HEK293T (cell line): ENCODE measurements around the gene IREB2.

Source experiments
- CTCF ChIA-PET: fragments of 350-600 bp; formaldehyde crosslinking; extraction: SDS; loops from one replicate; lab custom pipeline; 2021; ENCODE audit warnings: antibody characterized with exemption, inconsistent platforms; lab: Yijun Ruan, JAX
- POLR2A ChIA-PET: fragments of 350-600 bp; formaldehyde crosslinking; extraction: SDS; loops from one replicate; lab custom pipeline; 2020; ENCODE audit warnings: antibody characterized with exemption, inconsistent platforms; lab: Yijun Ruan, JAX
- DNase-seq: peaks from one replicate; pipeline ENCODE4 v3.0.0; 2012; ENCODE audit warnings: mixed read lengths; ENCODE audit errors: extremely low spot score
- ARNT ChIP-seq: fragments of 450-650 bp; IDR thresholded peaks from 2 replicates; pipeline ENCODE4 v1.6.1; 2017; ENCODE audit warnings: mild to moderate bottlenecking
- BHLHE40 ChIP-seq: fragments of 450-650 bp; IDR thresholded peaks from 2 replicates; pipeline ENCODE4 v1.6.1; 2016; ENCODE audit warnings: mild to moderate bottlenecking, moderate library complexity, borderline replicate concordance
- CTBP1 ChIP-seq: fragments of 450-650 bp; IDR thresholded peaks from 2 replicates; pipeline ENCODE4 v1.6.1; 2016; ENCODE audit warnings: borderline replicate concordance
- ELF4 ChIP-seq: fragments of 450-650 bp; IDR thresholded peaks from 2 replicates; pipeline ENCODE4 v1.6.1; 2017; ENCODE audit warnings: antibody characterized with exemption
- FOXA1 ChIP-seq: fragments of 450-650 bp; IDR thresholded peaks from 2 replicates; pipeline ENCODE4 v1.6.1; 2016; ENCODE audit warnings: mild to moderate bottlenecking
- FOXK2 ChIP-seq: fragments of 450-650 bp; IDR thresholded peaks from 2 replicates; pipeline ENCODE4 v1.6.1; 2016; ENCODE audit warnings: mild to moderate bottlenecking
- FOXM1 ChIP-seq: fragments of 450-650 bp; IDR thresholded peaks from 2 replicates; pipeline ENCODE4 v1.6.1; 2017; ENCODE audit warnings: mild to moderate bottlenecking, borderline replicate concordance
- HDGF ChIP-seq: fragments of 450-650 bp; IDR thresholded peaks from 2 replicates; pipeline ENCODE4 v1.6.1; 2017; ENCODE audit warnings: antibody characterized with exemption, borderline replicate concordance
- L3MBTL2 ChIP-seq: fragments of 450-650 bp; conservative IDR thresholded peaks from 2 replicates; pipeline ENCODE4 v1.6.1; 2016; ENCODE audit warnings: mild to moderate bottlenecking
- LEF1 ChIP-seq: fragments of 450-650 bp; IDR thresholded peaks from 2 replicates; pipeline ENCODE4 v1.6.1; 2017; ENCODE audit warnings: mild to moderate bottlenecking, borderline replicate concordance
- NFRKB ChIP-seq: fragments of 450-650 bp; IDR thresholded peaks from 2 replicates; pipeline ENCODE4 v1.6.1; 2016; ENCODE audit warnings: mild to moderate bottlenecking, moderate library complexity
- PKNOX1 ChIP-seq: fragments of 450-650 bp; IDR thresholded peaks from 2 replicates; pipeline ENCODE4 v1.6.1; 2016
- SP1 ChIP-seq: fragments of 450-650 bp; IDR thresholded peaks from 2 replicates; pipeline ENCODE4 v1.6.1; 2017
- SUZ12 ChIP-seq: fragments of 450-650 bp; IDR thresholded peaks from 2 replicates; pipeline ENCODE4 v1.6.1; 2016; ENCODE audit warnings: mild to moderate bottlenecking
- TARDBP ChIP-seq: fragments of 450-650 bp; IDR thresholded peaks from 2 replicates; pipeline ENCODE4 v1.6.1; 2016
- ZNF384 ChIP-seq: fragments of 450-650 bp; IDR thresholded peaks from 2 replicates; pipeline ENCODE4 v1.6.1; 2016

Gene IREB2

GRCh38 chr15:78540871-78541743 is 103.1 kb downstream of the IREB2 start:
- peak; percentile 18 for DNase-seq
- ChIA-PET POLR2A (interaction anchor here (0.8 to 3.1 kb wide), 18 partner anchors 10 to 241 kb away, joined by 3 to 69 read pairs (median 5); partner anchors contain the start of genes CHRNA3, CHRNA5, HYKK and SKIC8), CTCF (interaction anchor here (1.3 kb wide), 1 partner anchor 56 kb away, joined by 3 read pairs; no protein-coding TSS in a partner anchor)
- TF ChIP-seq PKNOX1 (peak; percentile 50; the same call in 1 of the 2 replicates), ZNF384 (no peak)

- ChIA-PET POLR2A (interaction anchor here (1.2 to 3.1 kb wide), 5 partner anchors 9 to 242 kb away, joined by 3 to 69 read pairs (median 27); partner anchors contain the start of genes CHRNA5, HYKK and SKIC8), CTCF (no interaction called here)
- no peak for TF ChIP-seq ELF4
- no peak for TF ChIP-seq NFRKB
- TF ChIP-seq HDGF = no peak
- no peak for TF ChIP-seq TARDBP
- no peak for DNase-seq
Measured at GRCh38 chr15:78541744-78542034, 103.7 kb downstream of the IREB2 start.

- TF ChIP-seq FOXM1 (no peak), NFRKB (no peak), ELF4 (no peak), HDGF (no peak), SUZ12 (no peak), PKNOX1 (no peak), LEF1 (no peak), FOXK2 (no peak), ARNT (no peak), L3MBTL2 (no peak), SP1 (no peak), ZNF384 (no peak), CTBP1 (no peak), BHLHE40 (no peak), FOXA1 (no peak), TARDBP (no peak)
- ChIA-PET CTCF (no interaction called here), POLR2A (interaction anchor here (1.3 kb wide), 1 partner anchor 23 kb away, joined by 8 read pairs; the partner anchor contains the start of gene CHRNA5)
- DNase-seq = no peak
Measured at GRCh38 chr15:78542647-78543046, 104.6 kb downstream of the IREB2 start.

- CTCF ChIA-PET = no interaction called here
- no peak for DNase-seq
- TF ChIP-seq HDGF (no peak), SP1 (no peak), PKNOX1 (no peak)
- POLR2A ChIA-PET = interaction anchor here (1.1 to 6.6 kb wide), 5 partner anchors 10 to 112 kb away, joined by 3 to 58 read pairs (median 5); partner anchors contain the start of genes CHRNA5, IREB2 and PSMA4
Measured at GRCh38 chr15:78550194-78550593, 112.2 kb downstream of the IREB2 start.

- ChIA-PET POLR2A (interaction anchor here (1.6 to 6.6 kb wide), 3 partner anchors 10 to 18 kb away, joined by 5 to 58 read pairs (median 53); partner anchors contain the start of genes CHRNA5 and PSMA4), CTCF (no interaction called here)
- no peak for TF ChIP-seq HDGF
- no peak for TF ChIP-seq PKNOX1
- no peak for TF ChIP-seq ZNF384
- no peak for TF ChIP-seq FOXM1
- TF ChIP-seq FOXA1 = no peak
- no peak for TF ChIP-seq FOXK2
- no peak for DNase-seq
Measured at GRCh38 chr15:78550815-78551214, 112.8 kb downstream of the IREB2 start.
